Measurements from ENCODE around the gene CFAP20. TPM values are rescaled to one million over a fixed set of nuclear protein-coding genes. Genes with fewer than 3 reads are reported as not detected.

The CFAP20 gene
- total and polyA plus RNA-seq, 2 experiments from 2014 or later = 61.1 to 81.7 TPM

- H3K27ac ChIP-seq (ENCODE audit: low read depth) = no peak overlapping the region
- no peak overlapping the region for H3K4me2 ChIP-seq
- DNase-seq (ENCODE audit: low spot score) = no peak
- H3K36me3 ChIP-seq (ENCODE audit: insufficient read depth) = no peaks in the 10 kb centered on the region
- TF ChIP-seq STAT1 (IDR thresholded peaks at IDR 0.05; ENCODE audit: unreplicated experiment) = no peak
- TF ChIP-seq ZNF462 (CRISPR knock-in tag; IDR thresholded peaks at IDR 0.05) = no peak
- TF ChIP-seq ETS1 (IDR thresholded peaks at IDR 0.05) = no peak
- TF ChIP-seq CREB1 (CRISPR knock-in tag; IDR thresholded peaks at IDR 0.05; ENCODE audit: low read depth) = no peak
- no peak for TF ChIP-seq CTCF (conservative IDR thresholded peaks at IDR 0.05; ENCODE audit: low read depth in 2 of 2)
- TF ChIP-seq ZNF331 (CRISPR knock-in tag; IDR thresholded peaks at IDR 0.05; ENCODE audit: low read depth) = no peak
- TF ChIP-seq EZH2phosphoT487 (IDR thresholded peaks at IDR 0.05; ENCODE audit: unreplicated experiment) = no peak
- TF ChIP-seq ZNF114 (CRISPR knock-in tag; IDR thresholded peaks at IDR 0.05) = no peak
- H2AFZ ChIP-seq = no peak overlapping the region
- ATAC-seq = no peak
- H3K4me3 Mint-ChIP-seq = no peak overlapping the region
- no peaks in the 10 kb centered on the region for H3K36me3 Mint-ChIP-seq (ENCODE audit: low read depth)
- H3K27me3 ChIP-seq (ENCODE audit: insufficient read depth) = no peaks in the 10 kb centered on the region
- no peak overlapping the region for H3K27ac Mint-ChIP-seq
- H3K9me3 Mint-ChIP-seq = no peaks in the 10 kb centered on the region
- H3K4me1 ChIP-seq (ENCODE audit: insufficient read depth) = peaks cover 10% of the 10 kb centered on the region
- no peaks in the 10 kb centered on the region for H4K20me1 ChIP-seq (replicated peaks; ENCODE audit: insufficient read depth)
- H3K4me3 ChIP-seq = no peak overlapping the region
- H3K9me2 ChIP-seq (ENCODE audit: insufficient read depth) = no peaks in the 10 kb centered on the region
- H3F3A ChIP-seq (replicated peaks; ENCODE audit: low read depth) = peaks cover 7% of the 10 kb centered on the region
- peaks cover 7% of the 10 kb centered on the region for H3K27me3 Mint-ChIP-seq (ENCODE audit: insufficient read depth, low read depth, poor library complexity)
- peaks cover 17% of the 10 kb centered on the region for H3K4me1 Mint-ChIP-seq
- no peaks in the 10 kb centered on the region for H3K79me2 ChIP-seq (replicated peaks; ENCODE audit: insufficient read depth)
Observed at GRCh38 chr16:58086381-58087208, 42.6 kb downstream of the CFAP20 start.

Measured in GM23338 (cell line).